Suprapubic skin (tissue), 4 donors: ENCODE results near the gene LAMA4. TPM values are rescaled to one million over a fixed set of nuclear protein-coding genes. Genes with fewer than 3 reads are reported as not detected.
"Not testable (repeated sequence)": the region's sequence is repeated elsewhere in the genome, so short reads cannot be mapped to it uniquely, and the experiment has no call there.

Source experiments
- DNase-seq, 2 donors: peaks; one replicate each; pipeline ENCODE4 v3.0.0-alpha.2; 2019; ENCODE audit warnings: low spot score in 2 of 2
- H3K27ac ChIP-seq: fragments of 200-600 bp; sonication (generic); one replicate; pipeline ENCODE4 v1.5.1; 2019
- H3K27me3 ChIP-seq: fragments of 200-600 bp; sonication (generic); one replicate; pipeline ENCODE4 v1.5.1; 2019
- H3K36me3 ChIP-seq: fragments of 200-600 bp; sonication (generic); one replicate; pipeline ENCODE4 v1.5.1; 2019
- H3K4me1 ChIP-seq: fragments of 200-600 bp; sonication (generic); one replicate; pipeline ENCODE4 v1.5.1; 2019
- H3K4me3 ChIP-seq: fragments of 200-600 bp; sonication (generic); one replicate; pipeline ENCODE4 v1.5.1; 2019; ENCODE audit warnings: mild to moderate bottlenecking
- H3K9me3 ChIP-seq: fragments of 200-600 bp; sonication (generic); one replicate; pipeline ENCODE4 v1.5.1; 2019
- CTCF ChIP-seq, 2 donors: fragments of 200-600 bp in 1 of 2; fragments of 450-650 bp in 1 of 2; sonication (generic) in 1 of 2; IDR thresholded peaks; one replicate each; pipeline ENCODE4 v1.5.1; 2016 to 2019; ENCODE audit warnings: antibody characterized with exemption in 2 of 2, mild to moderate bottlenecking in 1 of 2, moderate library complexity in 1 of 2
- EP300 ChIP-seq: sonication (generic); formaldehyde crosslinking; IDR thresholded peaks from one replicate; pipeline ENCODE4 v1.6.1; 2017; ENCODE audit warnings: antibody characterized with exemption
- POLR2A ChIP-seq, 2 donors: fragments of 450-650 bp; IDR thresholded peaks; one replicate each; pipeline ENCODE4 v1.6.1; 2017; ENCODE audit warnings: antibody characterized with exemption in 2 of 2, mild to moderate bottlenecking in 2 of 2, moderate library complexity in 2 of 2
- POLR2AphosphoS5 ChIP-seq, 3 donors: sonication (generic); formaldehyde crosslinking; IDR thresholded peaks; one replicate each; pipeline ENCODE4 v1.6.1; 2017; ENCODE audit warnings: antibody characterized with exemption in 3 of 3
- WGBS: methylation state at CpG from one replicate; pipeline ENCODE4 v1.1.5; 2018; 5-methylcytosine and 5-hydroxymethylcytosine counted together
- total RNA-seq, 4 donors: library from RNA; depleted of rRNA; stranded (reverse); fragments of >200 nt; gene quantifications; one replicate each; pipeline ENCODE4 v1.1.0, GENCODE V29; 2016

The LAMA4 gene
- total RNA-seq, 4 donors from 2014 or later, result 10.4 to 44.0 (median 23.6) TPM

DNA sequence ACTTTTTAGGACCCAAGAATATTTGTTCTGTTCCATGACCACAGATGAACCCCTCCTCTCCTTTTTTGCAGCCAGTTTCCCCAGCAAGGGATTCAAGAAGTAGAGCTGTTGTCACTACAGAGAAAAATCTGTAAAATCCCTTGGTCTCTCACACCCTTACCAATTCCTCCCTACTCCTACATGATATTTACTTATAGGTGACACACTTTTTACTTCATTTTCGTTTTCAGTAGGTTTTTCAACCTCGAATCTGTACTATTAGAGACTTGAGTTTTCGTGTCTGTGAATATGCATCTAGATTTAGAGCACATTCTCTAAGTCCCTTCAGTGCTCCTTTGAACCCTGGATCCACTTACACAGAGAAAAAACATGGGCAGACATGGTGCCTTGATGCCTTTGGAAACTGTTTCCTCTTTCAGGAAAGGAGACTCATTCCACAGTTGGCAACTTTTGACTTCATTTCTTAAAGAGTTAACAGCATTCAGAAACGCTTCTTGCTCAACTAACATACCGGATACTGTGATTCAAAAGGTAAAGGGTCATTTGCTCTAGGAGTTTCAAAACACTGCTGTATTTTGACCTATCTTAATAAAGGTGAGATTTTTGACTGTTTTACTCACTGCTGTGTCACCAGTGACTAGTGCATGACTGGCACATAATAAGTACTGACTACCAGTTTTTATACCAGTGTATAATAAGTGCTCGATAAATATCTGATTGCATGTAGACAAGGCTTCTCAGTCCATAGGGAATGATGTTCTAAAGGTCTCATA, 50.6 kb downstream of the LAMA4 start:
- Histone ChIP-seq H3K4me3 (no peak overlapping the region), H3K27ac (peak overlapping the region; percentile 50), H3K9me3 (no peaks in the 10 kb centered on the region), H3K36me3 (peaks cover 8% of the 10 kb centered on the region), H3K27me3 (no peaks in the 10 kb centered on the region), H3K4me1 (peaks cover 12% of the 10 kb centered on the region)
- TF ChIP-seq POLR2AphosphoS5 (IDR thresholded peaks at IDR 0.05) (no peak), EP300 (no peak), POLR2A (IDR thresholded peaks at IDR 0.05) (no peak), CTCF (IDR thresholded peaks at IDR 0.05) (no peak)
- WGBS, result 70% methylated on average over 6 of the region's 6 CpGs
- DNase-seq, result no peak

GRCh38 chr6:112202639-112203341, 51.6 kb downstream of the LAMA4 start:
- no peak for DNase-seq
- Histone ChIP-seq H3K36me3 (peaks cover 8% of the 10 kb centered on the region), H3K9me3 (no peaks in the 10 kb centered on the region), H3K4me1 (peaks cover 12% of the 10 kb centered on the region), H3K27ac (peak overlapping the region; percentile 50), H3K4me3 (no peak overlapping the region), H3K27me3 (no peaks in the 10 kb centered on the region)
- no peak for TF ChIP-seq POLR2A (IDR thresholded peaks at IDR 0.05)
- no peak for TF ChIP-seq POLR2AphosphoS5 (IDR thresholded peaks at IDR 0.05)
- TF ChIP-seq CTCF (IDR thresholded peaks at IDR 0.05), result no peak
- no peak for TF ChIP-seq EP300
- 65% methylated on average over 12 of the region's 12 CpGs for WGBS

DNA sequence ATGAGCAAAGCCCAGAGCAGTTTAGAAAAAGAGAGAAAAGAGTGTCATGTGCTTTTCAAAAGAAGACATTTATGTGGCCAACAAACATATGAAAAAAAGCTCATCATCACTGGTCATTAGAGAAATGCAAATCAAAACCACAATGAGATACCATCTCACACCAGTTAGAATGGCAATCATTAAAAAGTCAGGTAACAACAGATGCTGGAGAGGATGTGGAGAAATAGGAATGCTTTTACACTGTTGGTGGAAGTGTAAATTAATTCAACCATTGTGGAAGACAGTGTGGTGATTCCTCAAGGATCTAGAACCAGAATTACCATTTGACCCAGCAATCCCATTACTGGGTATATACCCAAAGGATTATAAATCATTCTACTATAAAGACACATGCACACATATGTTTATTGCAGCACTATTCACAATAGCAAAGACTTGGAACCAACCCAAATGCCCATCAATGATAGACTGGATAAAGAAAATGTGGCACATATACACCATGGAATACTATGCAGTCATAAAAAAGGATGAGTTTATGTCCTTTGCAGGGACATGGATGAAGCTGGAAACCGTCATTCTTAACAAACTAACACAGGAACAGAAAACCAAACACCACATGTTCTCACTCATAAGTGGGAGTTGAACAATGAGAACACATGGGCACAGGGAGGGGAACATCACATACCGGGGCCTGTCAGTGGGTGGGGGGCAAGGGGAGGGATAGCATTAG, 54.0 kb downstream of the LAMA4 start:
- 90% methylated on average over 2 of the region's 2 CpGs for WGBS
- not testable (repeated sequence) for H3K4me3 ChIP-seq, DNase-seq, H3K36me3 ChIP-seq, H3K27ac ChIP-seq, H3K4me1 ChIP-seq, H3K27me3 ChIP-seq, H3K9me3 ChIP-seq

- no peaks in the 10 kb centered on the region for H3K27me3 ChIP-seq
- no peak overlapping the region for H3K27ac ChIP-seq
- TF ChIP-seq POLR2AphosphoS5 (IDR thresholded peaks at IDR 0.05) (no peak), EP300 (no peak), POLR2A (IDR thresholded peaks at IDR 0.05) (no peak)
- no peak for DNase-seq
- no peaks in the 10 kb centered on the region for H3K9me3 ChIP-seq
- no peaks in the 10 kb centered on the region for H3K4me1 ChIP-seq
- H3K4me3 ChIP-seq, result no peak overlapping the region
- H3K36me3 ChIP-seq, result no peaks in the 10 kb centered on the region
- 88% methylated on average over 3 of the region's 3 CpGs for WGBS
Measured at GRCh38 chr6:112199001-112199403, 55.4 kb downstream of the LAMA4 start.

DNA sequence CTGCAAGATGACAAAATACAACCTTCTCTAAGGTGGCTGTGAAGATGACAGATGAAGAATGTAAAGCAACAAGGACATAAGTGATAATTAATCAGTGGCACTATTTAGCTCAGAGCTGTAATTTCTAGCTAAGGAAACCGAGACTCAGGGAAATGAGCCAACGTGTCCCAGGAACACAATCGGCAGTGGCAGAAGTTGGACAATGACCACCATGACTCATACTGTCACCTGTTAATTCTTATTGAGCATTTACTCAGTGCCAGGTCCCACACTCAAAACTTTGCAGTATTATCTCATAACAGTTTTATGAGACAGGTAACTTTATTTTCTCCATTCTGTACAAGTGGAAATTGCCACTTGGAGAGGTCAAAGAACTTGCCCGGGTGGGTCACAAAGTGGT, 55.8 kb downstream of the LAMA4 start:
- Histone ChIP-seq H3K9me3 (no peaks in the 10 kb centered on the region), H3K36me3 (no peaks in the 10 kb centered on the region), H3K27me3 (no peaks in the 10 kb centered on the region), H3K4me3 (no peak overlapping the region), H3K27ac (no peak overlapping the region), H3K4me1 (no peaks in the 10 kb centered on the region)
- DNase-seq, result no peak
- 77% methylated on average over 4 of the region's 4 CpGs for WGBS
- TF ChIP-seq CTCF (IDR thresholded peaks at IDR 0.05) (no peak), POLR2AphosphoS5 (IDR thresholded peaks at IDR 0.05) (no peak), EP300 (no peak), POLR2A (IDR thresholded peaks at IDR 0.05) (no peak)

DNA sequence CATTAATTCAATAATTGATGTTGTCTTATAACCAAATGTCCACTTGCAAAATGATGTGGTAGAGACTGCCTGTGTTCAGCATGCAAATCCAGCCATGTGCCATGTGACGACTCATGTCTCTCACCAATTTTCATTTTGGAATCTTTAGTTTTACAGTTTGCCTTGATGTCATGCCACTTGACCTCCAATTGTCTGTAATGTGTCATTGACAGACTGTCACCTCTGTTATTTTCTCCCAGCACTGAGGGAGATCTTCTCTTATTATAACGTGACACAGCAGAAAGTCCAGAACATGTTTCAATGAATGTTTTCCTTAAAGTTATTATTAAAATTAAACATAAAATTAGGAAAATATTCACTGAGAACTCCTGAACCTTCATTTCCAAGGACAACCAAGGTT, 56.7 kb downstream of the LAMA4 start:
- Histone ChIP-seq H3K27me3 (no peaks in the 10 kb centered on the region), H3K9me3 (no peaks in the 10 kb centered on the region), H3K36me3 (no peaks in the 10 kb centered on the region), H3K27ac (no peak overlapping the region), H3K4me3 (no peak overlapping the region), H3K4me1 (no peaks in the 10 kb centered on the region)
- TF ChIP-seq POLR2AphosphoS5 (IDR thresholded peaks at IDR 0.05) (no peak), CTCF (IDR thresholded peaks at IDR 0.05) (no peak), EP300 (no peak), POLR2A (IDR thresholded peaks at IDR 0.05) (no peak)
- 86% methylated on average over 2 of the region's 2 CpGs for WGBS
- no peak for DNase-seq
